GM18868 (cell line): ENCODE data around the gene RFTN2.
A peak's percentile ranks its signal among the peaks of the same experiment; 100 is the strongest.
"Not testable (repeated sequence)": the region's sequence is repeated elsewhere in the genome, so short reads cannot be mapped to it uniquely, and the experiment has no call there.

ENCODE experiments used
- ATAC-seq: cut with Tn5 transposase; IDR thresholded peaks from one replicate; pipeline ENCODE4 v1.9.1; 2021; ENCODE audit warnings: mild to moderate bottlenecking, moderate library complexity; ENCODE audit not compliant: unreplicated experiment

RFTN2 gene

GRCh38 chr2:197675711-197676188 is 363 bp upstream of the RFTN2 start:
- no peak for ATAC-seq

GRCh38 chr2:197674591-197674990 is 796 bp downstream of the RFTN2 start:
- ATAC-seq = no peak

GRCh38 chr2:197674060-197674459 is 1.3 kb downstream of the RFTN2 start:
- ATAC-seq = no peak

GRCh38 chr2:197673606-197674005 is 1.8 kb downstream of the RFTN2 start:
- no peak for ATAC-seq

- no peak for ATAC-seq
These were observed 2.3 kb downstream of the RFTN2 start for GRCh38 chr2:197673106-197673505.

GRCh38 chr2:197672371-197672893 is 3.0 kb downstream of the RFTN2 start:
- ATAC-seq = no peak

- no peak for ATAC-seq
These were observed 6.3 kb downstream of the RFTN2 start for GRCh38 chr2:197669077-197669476.

- no peak for ATAC-seq
These were observed 7.1 kb downstream of the RFTN2 start for GRCh38 chr2:197668296-197668695.

- ATAC-seq = no peak
These were observed 9.1 kb downstream of the RFTN2 start for GRCh38 chr2:197666277-197666676.

GRCh38 chr2:197661626-197662025 is 13.8 kb downstream of the RFTN2 start:
- no peak for ATAC-seq

GRCh38 chr2:197657562-197657961 is 17.8 kb downstream of the RFTN2 start:
- ATAC-seq = no peak

- ATAC-seq = no peak
These were observed 27.3 kb downstream of the RFTN2 start for GRCh38 chr2:197647961-197648690.

GRCh38 chr2:197641666-197642065 is 33.7 kb downstream of the RFTN2 start:
- no peak for ATAC-seq

GRCh38 chr2:197640571-197641122 is 34.7 kb downstream of the RFTN2 start:
- not testable (repeated sequence) for ATAC-seq

GRCh38 chr2:197633109-197633657 is 42.2 kb downstream of the RFTN2 start:
- peak; percentile 55 for ATAC-seq

GRCh38 chr2:197628043-197628500 is 47.3 kb downstream of the RFTN2 start:
- peak; percentile 82 for ATAC-seq

- no peak for ATAC-seq
These were observed 48.3 kb downstream of the RFTN2 start for GRCh38 chr2:197626965-197627625.

- ATAC-seq = no peak
These were observed 55.3 kb downstream of the RFTN2 start for GRCh38 chr2:197620133-197620532.

- ATAC-seq = peak; percentile 51
These were observed 60.3 kb downstream of the RFTN2 start for GRCh38 chr2:197615016-197615652.

GRCh38 chr2:197614532-197614931 is 60.9 kb downstream of the RFTN2 start:
- no peak for ATAC-seq

- ATAC-seq = peak; percentile 69
These were observed 61.8 kb downstream of the RFTN2 start for GRCh38 chr2:197613509-197613987.
